DOHH2 (cell line): ENCODE results near the gene PRDM15.

ENCODE experiments used
- CTCF ChIP-seq: fragments of 200-600 bp; sonication (generic); IDR thresholded peaks from one replicate; pipeline ENCODE4 v1.5.1; 2014; ENCODE audit warnings: antibody characterized with exemption, mild to moderate bottlenecking, low read depth, low read length; ENCODE audit not compliant: poor library complexity, severe bottlenecking
- EZH2phosphoT487 ChIP-seq: fragments of 200-600 bp; sonication (generic); IDR thresholded peaks from 2 replicates; pipeline ENCODE4 v1.6.1; 2017; ENCODE audit warnings: borderline replicate concordance, mild to moderate bottlenecking, antibody characterized with exemption, low read length, moderate library complexity, mixed read lengths

- TF ChIP-seq CTCF (no peak), EZH2phosphoT487 (no peak)
These were observed 118.7 kb downstream of the PRDM15 start for GRCh38 chr21:41760411-41760810.
